ENCODE measurements around the gene TAF6.

The TAF6 gene

DNA sequence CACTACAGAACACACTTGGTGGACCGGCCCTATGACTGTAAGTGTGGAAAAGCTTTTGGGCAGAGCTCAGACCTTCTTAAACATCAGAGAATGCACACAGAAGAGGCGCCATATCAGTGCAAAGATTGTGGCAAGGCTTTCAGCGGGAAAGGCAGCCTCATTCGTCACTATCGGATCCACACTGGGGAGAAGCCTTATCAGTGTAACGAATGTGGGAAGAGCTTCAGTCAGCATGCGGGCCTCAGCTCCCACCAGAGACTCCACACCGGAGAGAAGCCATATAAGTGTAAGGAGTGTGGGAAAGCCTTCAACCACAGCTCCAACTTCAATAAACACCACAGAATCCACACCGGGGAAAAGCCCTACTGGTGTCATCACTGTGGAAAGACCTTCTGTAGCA is 55.0 kb downstream of the TAF6 start:
- DNase-seq: no peak

DNA sequence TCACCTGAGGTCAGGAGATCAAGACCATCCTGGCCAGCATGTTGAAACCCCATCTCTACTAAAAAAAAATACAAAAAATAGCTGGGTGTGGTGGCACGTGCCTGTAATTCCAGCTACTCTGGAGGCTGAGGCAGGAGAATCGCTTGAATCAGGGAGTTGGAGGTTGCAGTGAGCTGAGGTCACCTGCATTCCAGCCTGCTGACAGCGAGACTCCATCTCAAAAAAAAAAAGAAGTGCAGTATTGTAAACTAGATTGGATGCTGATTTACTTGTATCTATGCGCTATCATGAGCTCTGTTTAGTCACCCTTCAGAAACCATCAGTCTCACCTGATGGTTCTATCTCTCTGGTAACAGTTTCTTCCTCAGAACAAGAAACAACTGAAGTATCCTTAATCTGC is 55.8 kb downstream of the TAF6 start:
- DNase-seq: no peak

DNA sequence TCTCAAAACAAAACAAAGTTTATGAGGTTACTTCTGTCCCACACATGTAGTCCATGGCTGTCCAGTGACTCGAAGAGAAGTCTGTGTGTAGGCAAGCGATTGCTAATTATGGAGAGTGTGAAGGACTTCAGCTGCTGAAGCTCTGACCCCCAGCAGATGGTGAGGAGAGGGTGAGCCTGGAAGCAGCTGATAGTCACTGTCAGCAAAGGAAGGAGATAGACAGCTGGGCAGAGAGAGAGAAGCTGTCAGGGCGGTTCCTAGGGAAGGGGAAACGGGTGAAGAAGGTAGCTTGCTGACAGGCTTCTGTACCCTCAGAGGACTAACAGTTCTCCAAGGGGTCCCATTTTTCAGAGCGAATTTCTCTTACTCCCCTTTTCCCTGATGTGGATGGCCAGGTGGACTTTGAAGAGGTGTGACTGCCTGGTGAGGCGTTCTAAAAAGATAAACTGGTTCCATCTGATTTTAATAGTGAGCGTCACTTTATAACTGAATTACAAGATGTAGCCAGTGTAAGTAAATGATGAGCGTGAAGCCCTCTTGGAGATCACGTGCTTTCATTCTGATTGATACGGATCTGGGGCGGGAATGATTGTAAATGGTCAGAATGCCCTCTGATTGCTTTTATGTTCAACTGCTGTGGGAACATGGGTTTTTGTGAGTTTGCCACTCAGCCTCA is 57.5 kb downstream of the TAF6 start:
- no peak for DNase-seq

DNA sequence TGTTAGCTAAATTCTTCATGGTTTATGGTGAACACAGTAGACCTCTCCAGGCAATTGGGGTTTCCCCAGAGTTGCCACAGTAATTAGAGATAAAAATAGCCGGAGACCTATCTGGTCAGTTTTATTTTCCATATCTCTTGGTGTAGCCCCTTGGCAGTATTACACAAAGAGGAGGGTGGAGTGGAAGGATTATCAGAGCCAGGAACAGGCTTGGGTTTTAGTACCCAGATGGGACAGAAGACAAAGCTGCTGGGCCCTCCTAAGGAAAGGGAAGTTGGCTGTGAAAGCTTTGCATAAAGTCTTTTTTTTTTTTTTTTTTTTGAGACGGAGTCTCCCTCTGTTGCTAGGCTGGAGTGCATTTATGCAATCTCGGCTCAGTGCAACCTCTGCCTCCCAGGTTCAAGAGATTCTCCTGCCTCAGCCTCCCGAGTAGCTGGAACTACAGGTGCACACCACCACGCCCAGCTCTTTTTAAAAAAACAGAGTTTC is 59.9 kb downstream of the TAF6 start:
- peak; percentile 2 for DNase-seq

Data from inflammatory macrophage treated with lipopolysaccharide for 4 hours (primary cell).